Naive B cell (primary cell): ENCODE data around the gene RAP1GAP. TPM values are rescaled to one million over a fixed set of nuclear protein-coding genes. Genes with fewer than 3 reads are reported as not detected.

ENCODE experiments used
- ATAC-seq, 2 donors: fragments of 150-1000 bp; cut with Tn5 transposase; 2 replicates each; pipeline ENCODE4 v1.10.0; 2021; ENCODE audit warnings: low read depth in 2 of 2, mild to moderate bottlenecking in 2 of 2, moderate library complexity in 2 of 2
- DNase-seq: peaks from one replicate; pipeline ENCODE4 v3.0.0; 2022
- H3K27ac Mint-ChIP-seq, 6 donors: one replicate each; pipeline ENCODE4 v1.8.0; 2020 to 2022; ENCODE audit warnings: mild to moderate bottlenecking in 6 of 6, mixed read lengths in 6 of 6, moderate library complexity in 5 of 6, inconsistent platforms in 2 of 6
- H3K27me3 Mint-ChIP-seq, 3 donors: one replicate each; pipeline ENCODE4 v1.8.0; 2021 to 2022; ENCODE audit warnings: mixed read lengths in 3 of 3, mild to moderate bottlenecking in 1 of 3
- H3K36me3 Mint-ChIP-seq, 2 donors: one replicate each; pipeline ENCODE4 v1.8.0; 2020 to 2022; ENCODE audit warnings: mixed read lengths in 2 of 2, inconsistent platforms in 1 of 2, mild to moderate bottlenecking in 1 of 2
- H3K4me1 Mint-ChIP-seq, 3 donors: one replicate each; pipeline ENCODE4 v1.8.0; 2020 to 2022; ENCODE audit warnings: mixed read lengths in 3 of 3, inconsistent platforms in 1 of 3, mild to moderate bottlenecking in 1 of 3, moderate library complexity in 1 of 3
- H3K4me3 Mint-ChIP-seq, 8 donors: one replicate each; pipeline ENCODE4 v1.8.0; 2020 to 2022; ENCODE audit warnings: mild to moderate bottlenecking in 8 of 8, mixed read lengths in 8 of 8, moderate library complexity in 8 of 8, inconsistent platforms in 2 of 8
- H3K9me3 Mint-ChIP-seq, 7 donors: one replicate each; pipeline ENCODE4 v1.8.0; 2020 to 2022; ENCODE audit warnings: mixed read lengths in 7 of 7, mild to moderate bottlenecking in 5 of 7, inconsistent platforms in 2 of 7, moderate library complexity in 1 of 7
- polyA plus RNA-seq, 6 donors: library from polyadenylated mRNA; unstranded; fragments of 300-500 nt; fragmentation: Illumina TruSeq; gene quantifications; one replicate each; pipeline ENCODE4 v1.2.3, GENCODE V29; 2021; ENCODE audit warnings: low read depth in 6 of 6

RAP1GAP gene
- polyA plus RNA-seq, 6 donors from 2014 or later = not detected

GRCh38 chr1:21663951-21664805, 5.0 kb downstream of the RAP1GAP start:
- Mint-ChIP-seq H3K4me3 (peak overlapping the region in 5 of 8 donors; percentile 9 to 72 (median 42)), H3K27ac (no peak overlapping the region), H3K9me3 (no peaks in the 10 kb centered on the region), H3K4me1 (peaks cover 16 to 24% (median 19%) of the 10 kb centered on the region in 3 donors), H3K27me3 (peaks cover 42 to 93% (median 64%) of the 10 kb centered on the region in 3 donors), H3K36me3 (no peaks in the 10 kb centered on the region)
- ATAC-seq (no peak), DNase-seq (no peak)

- DNase-seq = no peak
- peak overlapping the region in 3 of 8 donors; percentile 9 to 47 (median 13) for H3K4me3 Mint-ChIP-seq
- no peaks in the 10 kb centered on the region for H3K9me3 Mint-ChIP-seq
- no peak overlapping the region for H3K27ac Mint-ChIP-seq
- peaks cover 42 to 88% (median 63%) of the 10 kb centered on the region in 3 donors for H3K27me3 Mint-ChIP-seq
- no peaks in the 10 kb centered on the region for H3K36me3 Mint-ChIP-seq
- peaks cover 11 to 22% (median 19%) of the 10 kb centered on the region in 3 donors for H3K4me1 Mint-ChIP-seq
- ATAC-seq = no peak
Measured at GRCh38 chr1:21663248-21663950, 5.8 kb downstream of the RAP1GAP start.

- no peak overlapping the region for H3K27ac Mint-ChIP-seq
- ATAC-seq = no peak
- H3K9me3 Mint-ChIP-seq = no peaks in the 10 kb centered on the region
- peak overlapping the region in 1 of 8 donors; percentile 47 for H3K4me3 Mint-ChIP-seq
- peaks cover 39 to 82% (median 55%) of the 10 kb centered on the region in 3 donors for H3K27me3 Mint-ChIP-seq
- H3K36me3 Mint-ChIP-seq = no peaks in the 10 kb centered on the region
- DNase-seq = no peak
- H3K4me1 Mint-ChIP-seq = peaks cover 6 to 16% (median 11%) of the 10 kb centered on the region in 3 donors
Measured at GRCh38 chr1:21662426-21663247, 6.5 kb downstream of the RAP1GAP start.

- no peaks in the 10 kb centered on the region for H3K36me3 Mint-ChIP-seq
- no peak overlapping the region for H3K27ac Mint-ChIP-seq
- peaks cover 6 to 15% (median 10%) of the 10 kb centered on the region in 3 donors for H3K4me1 Mint-ChIP-seq
- H3K9me3 Mint-ChIP-seq = no peaks in the 10 kb centered on the region
- ATAC-seq = no peak
- no peak for DNase-seq
- H3K27me3 Mint-ChIP-seq = peaks cover 38 to 82% (median 54%) of the 10 kb centered on the region in 3 donors
- peak overlapping the region in 1 of 8 donors; percentile 59 for H3K4me3 Mint-ChIP-seq
Measured at GRCh38 chr1:21661886-21662285, 7.3 kb downstream of the RAP1GAP start.

- no peak for ATAC-seq
- Mint-ChIP-seq H3K4me1 (peaks cover 6 to 15% (median 10%) of the 10 kb centered on the region in 3 donors), H3K4me3 (peak overlapping the region in 4 of 8 donors; percentile 21 to 53 (median 28)), H3K27ac (peak overlapping the region in 2 of 6 donors; percentile 52 to 71), H3K36me3 (no peaks in the 10 kb centered on the region), H3K9me3 (no peaks in the 10 kb centered on the region), H3K27me3 (peaks cover 32 to 68% (median 38%) of the 10 kb centered on the region in 3 donors)
- no peak for DNase-seq
Measured at GRCh38 chr1:21659924-21660326, 9.2 kb downstream of the RAP1GAP start.

GRCh38 chr1:21659099-21659923, 9.8 kb downstream of the RAP1GAP start:
- ATAC-seq = peak; percentile 90 to 91
- H3K27me3 Mint-ChIP-seq = peaks cover 32 to 67% (median 32%) of the 10 kb centered on the region in 3 donors
- peak overlapping the region in 1 of 6 donors; percentile 71 for H3K27ac Mint-ChIP-seq
- H3K4me1 Mint-ChIP-seq = peaks cover 6 to 14% (median 8%) of the 10 kb centered on the region in 3 donors
- DNase-seq = peak; percentile 70
- H3K36me3 Mint-ChIP-seq = no peaks in the 10 kb centered on the region
- no peaks in the 10 kb centered on the region for H3K9me3 Mint-ChIP-seq
- peak overlapping the region in 2 of 8 donors; percentile 30 to 53 for H3K4me3 Mint-ChIP-seq

- Mint-ChIP-seq H3K4me1 (peaks cover 7 to 8% (median 7%) of the 10 kb centered on the region in 3 donors), H3K36me3 (no peaks in the 10 kb centered on the region), H3K27me3 (peaks cover 27 to 61% (median 28%) of the 10 kb centered on the region in 3 donors), H3K4me3 (no peak overlapping the region), H3K27ac (peak overlapping the region in 1 of 6 donors; percentile 3), H3K9me3 (no peaks in the 10 kb centered on the region)
- DNase-seq = no peak
- ATAC-seq = no peak
Measured at GRCh38 chr1:21657456-21658190, 11.5 kb downstream of the RAP1GAP start.

GRCh38 chr1:21655748-21656147, 13.4 kb downstream of the RAP1GAP start:
- Mint-ChIP-seq H3K27me3 (peaks cover 20 to 59% (median 30%) of the 10 kb centered on the region in 3 donors), H3K27ac (no peak overlapping the region), H3K4me3 (peak overlapping the region in 1 of 8 donors; percentile 66), H3K9me3 (no peaks in the 10 kb centered on the region), H3K36me3 (no peaks in the 10 kb centered on the region), H3K4me1 (peaks cover 18 to 22% (median 21%) of the 10 kb centered on the region in 3 donors)
- DNase-seq (no peak), ATAC-seq (no peak)

- no peaks in the 10 kb centered on the region for H3K9me3 Mint-ChIP-seq
- peak overlapping the region in 1 of 8 donors; percentile 66 for H3K4me3 Mint-ChIP-seq
- no peak for DNase-seq
- H3K36me3 Mint-ChIP-seq = no peaks in the 10 kb centered on the region
- H3K27me3 Mint-ChIP-seq = peaks cover 17 to 56% (median 26%) of the 10 kb centered on the region in 3 donors
- no peak for ATAC-seq
- H3K27ac Mint-ChIP-seq = no peak overlapping the region
- H3K4me1 Mint-ChIP-seq = peaks cover 18 to 22% (median 22%) of the 10 kb centered on the region in 3 donors
Measured at GRCh38 chr1:21655259-21655658, 13.9 kb downstream of the RAP1GAP start.

GRCh38 chr1:21654209-21654608, 14.9 kb downstream of the RAP1GAP start:
- DNase-seq (no peak), ATAC-seq (no peak)
- Mint-ChIP-seq H3K27me3 (peaks cover 19 to 57% (median 35%) of the 10 kb centered on the region in 3 donors), H3K36me3 (no peaks in the 10 kb centered on the region), H3K4me3 (peak overlapping the region in 1 of 8 donors; percentile 43), H3K4me1 (peaks cover 18 to 22% (median 19%) of the 10 kb centered on the region in 3 donors), H3K9me3 (no peaks in the 10 kb centered on the region), H3K27ac (no peak overlapping the region)

GRCh38 chr1:21653744-21654100, 15.4 kb downstream of the RAP1GAP start:
- no peak overlapping the region for H3K27ac Mint-ChIP-seq
- peak overlapping the region in 1 of 8 donors; percentile 46 for H3K4me3 Mint-ChIP-seq
- H3K9me3 Mint-ChIP-seq = no peaks in the 10 kb centered on the region
- H3K4me1 Mint-ChIP-seq = peaks cover 18 to 22% (median 19%) of the 10 kb centered on the region in 3 donors
- H3K36me3 Mint-ChIP-seq = no peaks in the 10 kb centered on the region
- peaks cover 22 to 62% (median 40%) of the 10 kb centered on the region in 3 donors for H3K27me3 Mint-ChIP-seq
- ATAC-seq = no peak
- DNase-seq = no peak
